Stimulated activated CD8-positive, alpha-beta memory T cell treated with anti-CD3 and anti-CD28 coated beads, Interleukin-2, amount 100 ng/mL, for 1 hour (primary cell): ENCODE data around the gene GBE1.

Source experiments
- DNase-seq, 2 donors: peaks; one replicate each; pipeline ENCODE4 v3.0.0-alpha.2; 2020; ENCODE audit warnings: low read depth in 2 of 2

The GBE1 gene

GRCh38 chr3:81621277-81621676 lies 140.2 kb downstream of the GBE1 start:
- DNase-seq = no peak

GRCh38 chr3:81620849-81621248 lies 140.6 kb downstream of the GBE1 start:
- no peak for DNase-seq

- DNase-seq = no peak
These were observed 148.7 kb downstream of the GBE1 start for GRCh38 chr3:81612768-81613167.

- no peak for DNase-seq
These were observed 158.7 kb downstream of the GBE1 start for GRCh38 chr3:81602781-81603180.

GRCh38 chr3:81601707-81602305 lies 159.6 kb downstream of the GBE1 start:
- no peak for DNase-seq

GRCh38 chr3:81592101-81592500 lies 169.3 kb downstream of the GBE1 start:
- DNase-seq = no peak

- DNase-seq = no peak
These were observed 175.5 kb downstream of the GBE1 start for GRCh38 chr3:81585937-81586336.

- DNase-seq = no peak
These were observed 176.4 kb downstream of the GBE1 start for GRCh38 chr3:81585056-81585455.

- no peak for DNase-seq
These were observed 179.4 kb downstream of the GBE1 start for GRCh38 chr3:81581966-81582599.

- no peak for DNase-seq
These were observed 181.1 kb downstream of the GBE1 start for GRCh38 chr3:81580355-81580754.

- DNase-seq = no peak
These were observed 181.7 kb downstream of the GBE1 start for GRCh38 chr3:81579744-81580143.

GRCh38 chr3:81572201-81572756 lies 189.2 kb downstream of the GBE1 start:
- DNase-seq = no peak

- DNase-seq = no peak
These were observed 193.1 kb downstream of the GBE1 start for GRCh38 chr3:81568378-81568777.

GRCh38 chr3:81565041-81565440 lies 196.4 kb downstream of the GBE1 start:
- no peak for DNase-seq

GRCh38 chr3:81558106-81558505 lies 203.3 kb downstream of the GBE1 start:
- DNase-seq = no peak

GRCh38 chr3:81554801-81555200 lies 206.6 kb downstream of the GBE1 start:
- DNase-seq = no peak

GRCh38 chr3:81554388-81554787 lies 207.1 kb downstream of the GBE1 start:
- DNase-seq = no peak

- no peak for DNase-seq
These were observed 211.0 kb downstream of the GBE1 start for GRCh38 chr3:81550415-81550814.

- no peak for DNase-seq
These were observed 211.6 kb downstream of the GBE1 start for GRCh38 chr3:81549831-81550230.

GRCh38 chr3:81549388-81549787 lies 212.1 kb downstream of the GBE1 start:
- DNase-seq = no peak

- DNase-seq = no peak
These were observed 215.9 kb downstream of the GBE1 start for GRCh38 chr3:81545572-81545971.

GRCh38 chr3:81544385-81544784 lies 217.1 kb downstream of the GBE1 start:
- no peak for DNase-seq

GRCh38 chr3:81540787-81541186 lies 220.7 kb downstream of the GBE1 start:
- no peak for DNase-seq

GRCh38 chr3:81531846-81532245 lies 229.6 kb downstream of the GBE1 start:
- no peak for DNase-seq
